Measurements from ENCODE around the gene HOXA10.

HOXA10 gene

GRCh38 chr7:27191161-27191731 lies 17.1 kb upstream of the HOXA10 start:
- no peak for DNase-seq (ENCODE audit: low read depth in 2 of 2)

- DNase-seq (ENCODE audit: low read depth in 2 of 2): no peak
These were observed 16.1 kb upstream of the HOXA10 start for GRCh38 chr7:27189997-27190748.

DNA sequence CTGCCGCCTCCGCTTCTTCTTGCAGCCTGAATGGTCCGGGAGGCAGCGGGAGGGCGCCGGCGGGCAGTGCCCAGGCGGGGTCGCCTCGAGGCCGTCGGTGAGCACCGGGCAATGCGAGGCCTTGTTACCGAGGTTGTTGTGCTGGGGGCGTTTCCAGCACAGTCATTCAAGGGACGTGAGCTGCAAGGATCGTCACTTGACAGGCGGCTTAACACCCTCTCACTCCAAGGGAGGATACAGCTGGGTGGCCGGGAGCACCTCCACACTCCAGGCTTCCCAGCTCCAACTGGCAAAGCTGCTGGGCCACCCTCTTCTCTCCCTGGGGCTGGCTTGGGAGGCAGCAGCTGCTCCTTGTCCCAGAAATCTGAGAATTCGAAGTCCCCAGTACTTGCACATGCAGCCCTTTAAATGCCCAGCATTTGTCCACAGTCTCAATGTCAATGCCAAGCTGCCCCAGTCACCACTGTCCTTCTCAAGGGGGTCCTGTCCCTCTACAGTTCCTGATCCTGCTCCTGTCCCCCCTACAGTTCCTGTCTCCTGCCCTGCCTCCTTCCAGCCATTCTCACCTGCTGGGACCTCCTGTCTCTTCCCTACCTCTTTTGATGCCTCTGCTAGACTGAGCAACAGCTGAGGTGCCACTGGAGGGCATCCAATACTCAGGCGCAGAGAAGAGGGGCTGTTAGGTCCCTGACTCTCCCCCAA lies 15.3 kb upstream of the HOXA10 start:
- no peak for DNase-seq (ENCODE audit: low read depth in 2 of 2)

- no peak for DNase-seq (ENCODE audit: low read depth in 2 of 2)
These were observed 14.5 kb upstream of the HOXA10 start for GRCh38 chr7:27188386-27189294.

DNA sequence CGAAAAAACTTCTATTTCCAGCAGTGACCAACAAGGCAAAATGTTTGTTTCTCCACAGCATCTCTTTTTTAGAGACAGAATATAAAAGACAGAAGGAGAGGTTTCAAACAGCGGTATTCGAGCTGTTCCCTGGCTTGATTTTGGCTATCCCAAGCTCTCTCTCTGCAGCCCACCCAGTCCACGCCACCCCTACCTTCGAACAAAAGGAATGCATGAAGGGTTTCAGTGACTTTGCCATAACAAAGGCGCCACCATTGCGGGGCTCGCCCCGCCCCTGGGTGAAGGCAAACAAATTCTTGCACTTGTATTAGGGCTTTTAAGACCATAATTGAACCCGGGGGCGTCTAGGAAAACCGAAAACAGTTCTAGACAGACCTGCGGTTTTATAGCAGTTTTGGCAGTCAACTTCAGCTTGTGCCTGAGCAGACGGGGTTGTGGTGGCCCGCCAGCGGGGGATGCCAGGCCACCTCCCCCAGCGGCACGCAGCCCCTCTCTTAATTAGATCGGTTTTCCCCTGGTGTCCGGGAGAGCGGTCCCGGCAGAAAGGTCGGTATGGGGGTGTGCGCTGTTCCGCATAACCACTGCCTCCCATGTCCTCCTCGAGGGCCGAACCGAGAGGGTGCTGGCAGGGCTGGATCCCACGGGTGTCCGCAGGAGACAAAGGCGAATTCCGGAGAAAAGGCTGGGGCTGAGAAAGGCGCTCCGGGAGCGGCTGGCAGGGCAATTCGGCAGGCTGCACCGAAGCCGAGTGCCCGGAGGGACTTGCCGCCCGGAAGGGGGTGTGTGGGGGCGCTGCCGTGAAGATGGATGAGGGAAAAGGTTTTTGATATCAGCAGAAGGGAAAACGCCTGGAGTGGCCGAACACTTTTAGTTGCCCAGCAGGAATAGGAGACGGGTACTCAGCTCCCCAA lies 13.6 kb upstream of the HOXA10 start:
- DNase-seq (ENCODE audit: low read depth in 2 of 2): no peak

GRCh38 chr7:27186668-27187474 lies 12.8 kb upstream of the HOXA10 start:
- DNase-seq (ENCODE audit: low read depth in 2 of 2): no peak

- DNase-seq (ENCODE audit: low read depth in 2 of 2): no peak
These were observed 11.9 kb upstream of the HOXA10 start for GRCh38 chr7:27185854-27186667.

GRCh38 chr7:27185013-27185853 lies 11.1 kb upstream of the HOXA10 start, which contains the start of gene HOXA11:
TSS of gene HOXA11 (minus strand) at chr7:27185232. CDS start at chr7:27185144, 88 bp downstream.
- no peak for DNase-seq (ENCODE audit: low read depth in 2 of 2)

DNA sequence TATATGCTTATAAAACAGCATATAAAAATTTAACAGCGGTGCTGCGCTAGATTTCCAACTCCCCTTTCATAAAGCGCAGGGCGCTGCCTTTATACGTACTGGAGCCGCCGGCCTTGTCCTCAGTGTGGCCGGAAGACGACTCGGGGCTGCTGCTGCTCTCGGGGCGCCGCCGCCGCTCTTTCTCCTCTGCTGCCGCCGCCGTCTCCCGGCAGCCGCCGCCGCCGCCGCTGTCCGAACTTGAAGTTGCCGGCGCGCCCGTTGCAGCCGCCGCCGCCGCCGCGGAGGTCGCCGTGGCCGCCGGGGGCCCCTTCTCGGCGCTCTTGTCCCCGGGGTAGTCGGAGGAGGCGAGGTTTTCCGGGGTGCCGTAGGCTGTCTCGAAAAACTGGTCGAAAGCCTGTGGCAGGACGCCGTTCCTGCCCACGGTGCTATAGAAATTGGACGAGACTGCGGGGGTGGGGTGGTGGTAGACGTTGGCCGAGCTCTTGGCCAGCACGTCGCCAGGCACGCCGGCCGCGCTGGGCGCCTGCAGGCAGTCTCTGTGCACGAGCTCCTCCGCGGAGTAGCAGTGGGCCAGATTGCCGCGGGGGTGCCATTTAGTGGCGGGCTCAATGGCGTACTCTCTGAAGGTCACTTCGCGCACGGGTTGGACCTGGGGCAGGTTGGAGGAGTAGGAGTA lies 10.4 kb upstream of the HOXA10 start:
- DNase-seq (ENCODE audit: low read depth in 2 of 2): no peak

DNA sequence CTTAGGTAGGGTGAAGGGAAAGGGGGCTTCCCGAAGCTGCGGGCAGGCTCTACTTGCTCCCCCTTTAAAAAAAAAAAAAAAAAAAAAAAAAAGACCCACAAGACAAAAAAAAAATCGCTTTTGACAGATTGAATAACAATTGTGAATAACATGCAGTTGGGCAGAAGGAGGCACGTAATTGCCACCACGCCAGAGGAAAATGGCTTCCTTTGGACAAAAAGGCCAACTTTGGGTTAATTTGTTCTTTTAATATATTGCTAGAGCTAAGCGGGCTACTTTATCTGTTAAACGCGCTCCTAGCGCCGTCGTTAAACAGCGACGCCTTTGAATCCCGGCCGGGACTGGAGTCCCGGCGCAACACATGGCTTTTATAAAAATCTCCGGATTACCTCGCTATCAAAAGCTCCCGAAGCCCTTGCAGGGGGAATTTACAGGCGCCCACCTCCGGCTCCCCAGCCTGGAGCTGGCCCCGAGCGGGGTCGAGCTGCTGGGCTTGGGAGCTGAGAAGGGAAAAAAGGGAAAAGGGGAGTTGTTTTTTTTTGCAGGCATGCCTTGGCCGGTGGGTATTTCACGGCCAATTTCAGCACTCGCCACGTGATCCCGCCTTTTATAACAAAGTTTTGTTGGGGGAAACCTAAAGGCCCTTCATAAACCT lies 9.7 kb upstream of the HOXA10 start:
- no peak for DNase-seq (ENCODE audit: low read depth in 2 of 2)

DNA sequence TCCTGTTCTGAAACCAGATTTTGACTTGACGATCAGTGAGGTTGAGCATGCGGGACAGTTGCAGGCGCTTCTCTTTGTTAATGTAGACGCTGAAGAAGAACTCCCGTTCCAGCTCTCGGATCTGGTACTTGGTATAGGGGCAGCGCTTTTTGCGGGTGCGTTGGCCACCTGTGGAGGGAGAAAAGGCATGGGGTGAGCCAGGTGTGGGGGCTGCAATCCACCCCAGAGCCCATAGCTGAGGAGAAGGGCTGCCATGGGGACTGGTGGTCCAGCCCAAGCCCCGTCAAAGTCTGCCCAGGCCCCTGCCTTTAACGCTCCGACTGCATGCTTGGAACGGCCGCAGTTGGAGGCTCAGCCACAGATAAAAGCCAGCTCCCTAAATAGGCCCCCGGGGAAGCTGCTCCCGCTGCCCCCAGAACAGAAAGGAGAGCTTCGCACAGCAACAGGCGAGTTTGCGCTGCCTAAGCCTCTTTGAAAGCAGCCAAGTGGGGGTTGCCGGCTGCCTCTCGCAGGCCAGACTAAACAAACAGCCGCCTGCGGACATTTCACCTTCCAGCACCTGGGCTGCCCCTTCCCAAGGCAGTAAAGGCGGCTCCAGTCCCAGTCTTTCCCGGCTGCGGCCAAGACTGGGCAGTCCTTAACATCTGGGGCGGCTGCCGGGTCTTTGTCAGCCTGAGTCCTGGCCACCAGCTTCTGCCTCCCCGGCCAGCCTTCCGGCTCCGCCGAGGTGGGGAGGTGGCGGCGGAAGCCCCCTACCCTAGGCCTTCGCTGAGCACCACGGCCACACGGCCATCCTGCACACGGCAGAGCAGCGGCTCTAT lies 9.0 kb upstream of the HOXA10 start:
- DNase-seq (ENCODE audit: low read depth in 2 of 2): no peak

- DNase-seq (ENCODE audit: low read depth in 2 of 2): no peak
These were observed 8.2 kb upstream of the HOXA10 start for GRCh38 chr7:27182285-27182841.

GRCh38 chr7:27181795-27182275 lies 7.7 kb upstream of the HOXA10 start:
- no peak for DNase-seq (ENCODE audit: low read depth in 2 of 2)

GRCh38 chr7:27180431-27181420 lies 6.6 kb upstream of the HOXA10 start:
- no peak for DNase-seq (ENCODE audit: low read depth in 2 of 2)
